NCI-H82 (cell line): ENCODE measurements around the gene SLC25A4.
"Not testable (repeated sequence)": the region's sequence is repeated elsewhere in the genome, so short reads cannot be mapped to it uniquely, and the experiment has no call there.

Experiments
- DNase-seq: peaks from one replicate; lab custom pipeline; 2025; lab: John Stamatoyannopoulos, UW

Gene SLC25A4

DNA sequence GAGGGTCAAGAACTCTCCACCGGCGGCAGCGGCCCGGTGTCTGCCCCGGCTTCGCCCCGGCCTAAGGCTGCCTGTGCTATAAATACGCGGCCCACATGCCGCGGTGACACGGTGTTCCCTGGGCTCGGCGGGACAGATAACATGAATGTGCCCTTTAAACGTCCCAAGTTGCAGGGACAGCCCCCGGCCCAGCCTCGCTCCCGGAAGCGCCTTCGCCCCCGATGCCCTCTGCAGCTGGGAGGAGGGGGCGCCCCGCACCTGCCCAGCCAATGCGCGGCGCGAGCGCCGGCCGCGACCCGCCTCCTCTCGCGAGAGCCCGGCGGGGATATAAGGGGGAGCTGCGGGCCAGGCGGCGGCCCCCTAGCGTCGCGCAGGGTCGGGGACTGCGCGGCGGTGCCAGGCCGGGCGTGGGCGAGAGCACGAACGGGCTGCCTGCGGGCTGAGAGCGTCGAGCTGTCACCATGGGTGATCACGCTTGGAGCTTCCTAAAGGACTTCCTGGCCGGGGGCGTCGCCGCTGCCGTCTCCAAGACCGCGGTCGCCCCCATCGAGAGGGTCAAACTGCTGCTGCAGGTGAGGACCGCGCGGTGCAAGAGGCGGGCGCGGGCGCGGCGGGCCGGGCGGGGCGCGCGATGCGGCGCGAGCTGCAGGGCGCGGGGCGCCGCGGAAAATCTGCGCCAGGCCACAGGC, at the start of gene SLC25A4:
Gene SLC25A4, plus strand, starts transcription at position 355 of the 689 bp plus-strand sequence. Its CDS starts 107 bp downstream, at position 462.
- peak; percentile 86 for DNase-seq

DNA sequence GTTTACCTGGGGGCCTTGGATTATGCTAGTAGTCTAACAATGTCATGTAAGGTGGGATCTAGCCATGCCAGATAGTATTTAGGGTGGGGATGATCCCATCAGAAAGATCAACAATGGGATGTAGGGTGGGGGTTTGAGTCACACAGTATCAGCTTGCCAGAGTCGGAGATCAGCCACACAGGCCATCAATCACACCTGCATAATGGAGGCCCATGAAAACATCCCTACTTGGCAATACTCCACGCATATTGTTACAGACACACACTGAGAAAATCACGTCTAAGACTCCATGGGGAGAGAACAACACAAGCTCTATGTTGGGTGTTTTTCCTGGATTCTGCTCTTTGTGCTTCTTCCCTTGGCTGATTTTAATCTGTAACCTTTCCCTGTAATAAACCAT, 49.5 kb upstream of the SLC25A4 start:
- DNase-seq: peak; percentile 17

DNA sequence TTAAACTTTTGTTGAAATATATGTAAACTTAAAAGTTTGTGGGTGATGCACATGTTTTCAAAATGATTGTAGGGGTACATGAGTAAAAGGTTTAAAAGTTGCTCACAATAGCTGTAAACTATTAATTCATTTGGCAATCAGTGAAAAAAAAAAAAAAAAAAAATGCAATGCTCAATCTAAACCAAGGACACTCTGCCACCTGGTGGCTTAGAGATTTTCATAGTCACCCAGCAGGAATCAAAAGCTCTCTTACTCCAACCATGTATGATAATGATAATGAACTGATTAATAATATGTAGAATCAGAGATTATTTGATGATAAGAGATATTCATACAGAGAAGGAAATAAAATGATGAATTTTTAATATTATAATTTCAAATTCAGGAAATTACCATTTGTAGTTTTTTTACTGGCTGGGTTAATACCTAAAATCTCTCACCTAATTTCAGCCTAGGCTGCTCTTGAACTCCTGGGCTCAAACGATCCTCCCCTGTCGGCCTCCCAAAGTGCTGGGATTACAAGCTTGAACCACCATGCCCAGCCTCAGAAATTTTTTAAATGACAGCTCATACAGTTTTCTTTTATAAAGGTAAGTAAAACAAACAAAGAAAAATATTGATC, 46.9 kb upstream of the SLC25A4 start:
- DNase-seq: peak; percentile 60

- no peak for DNase-seq
These were observed 44.6 kb upstream of the SLC25A4 start for GRCh38 chr4:185098474-185098873.

DNA sequence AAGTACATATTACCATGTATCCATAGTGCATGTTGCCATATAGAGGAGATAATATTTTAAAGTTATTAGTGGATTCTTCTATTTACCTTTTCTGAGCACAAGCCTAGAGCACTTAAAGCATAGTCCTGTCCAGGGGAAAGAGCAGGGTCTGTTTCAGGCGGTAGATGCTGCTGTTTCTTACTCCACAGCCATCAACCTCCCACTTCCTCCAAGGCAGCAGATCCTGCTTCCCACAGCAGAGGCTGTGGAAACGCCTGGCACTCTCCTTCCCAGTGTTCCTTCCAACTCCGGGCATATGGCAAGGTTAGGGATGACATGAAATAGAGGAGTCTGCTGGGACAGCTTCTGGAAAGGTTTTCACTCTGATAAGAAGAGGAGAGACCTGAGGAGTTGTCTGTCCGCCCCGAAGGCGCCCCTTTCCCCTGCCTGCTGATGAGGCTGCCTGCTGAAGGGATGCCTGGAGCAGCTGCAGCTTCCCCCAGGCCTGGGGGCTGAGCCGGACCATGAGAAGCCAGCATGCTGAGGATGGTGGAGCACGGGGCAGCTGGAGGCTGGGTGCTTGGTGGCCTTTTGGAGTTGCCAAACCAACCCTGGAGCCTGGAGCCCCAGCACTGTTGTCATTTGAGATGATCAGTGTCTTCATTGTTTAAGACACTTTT, 43.9 kb upstream of the SLC25A4 start:
- DNase-seq: no peak

DNA sequence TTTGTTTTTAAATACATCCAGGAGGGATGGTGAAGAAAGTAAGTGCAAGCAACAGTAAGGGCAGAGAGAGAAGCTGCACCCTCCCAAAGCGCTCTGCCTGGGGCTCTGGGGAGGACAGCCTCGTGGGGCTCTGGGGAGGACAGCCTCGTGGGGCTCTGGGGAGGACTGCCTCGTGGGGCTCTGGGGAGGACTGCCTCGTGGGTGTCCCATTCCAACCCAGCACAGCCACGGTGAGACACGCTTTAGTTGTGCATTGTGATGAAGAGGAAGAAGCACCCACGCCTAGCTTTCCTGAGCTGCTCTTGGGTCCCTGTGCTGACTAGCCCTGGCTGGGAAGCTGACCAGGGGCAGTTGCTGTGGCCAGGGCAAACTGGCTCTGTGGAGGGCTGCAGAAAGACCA, 43.1 kb upstream of the SLC25A4 start:
- no peak for DNase-seq

DNA sequence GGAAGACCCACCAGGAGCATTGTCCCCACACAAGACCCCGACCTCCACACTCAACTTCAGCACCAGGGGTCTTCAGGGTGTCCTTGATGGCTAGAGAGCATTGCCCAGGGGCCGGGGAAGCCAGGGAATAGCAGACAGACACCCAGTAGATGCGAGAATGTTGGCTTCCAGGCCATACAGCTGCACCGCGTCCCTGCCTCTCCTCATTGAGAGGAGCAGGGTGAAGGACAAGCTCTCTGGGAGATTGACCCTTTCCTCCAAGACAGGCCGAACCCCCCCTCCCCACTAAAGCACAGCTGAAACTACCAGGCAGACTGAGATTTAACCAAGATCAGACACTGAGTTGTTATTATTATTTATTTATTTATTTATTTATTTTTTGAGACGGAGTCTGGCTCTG, 42.6 kb upstream of the SLC25A4 start:
- DNase-seq: no peak

DNA sequence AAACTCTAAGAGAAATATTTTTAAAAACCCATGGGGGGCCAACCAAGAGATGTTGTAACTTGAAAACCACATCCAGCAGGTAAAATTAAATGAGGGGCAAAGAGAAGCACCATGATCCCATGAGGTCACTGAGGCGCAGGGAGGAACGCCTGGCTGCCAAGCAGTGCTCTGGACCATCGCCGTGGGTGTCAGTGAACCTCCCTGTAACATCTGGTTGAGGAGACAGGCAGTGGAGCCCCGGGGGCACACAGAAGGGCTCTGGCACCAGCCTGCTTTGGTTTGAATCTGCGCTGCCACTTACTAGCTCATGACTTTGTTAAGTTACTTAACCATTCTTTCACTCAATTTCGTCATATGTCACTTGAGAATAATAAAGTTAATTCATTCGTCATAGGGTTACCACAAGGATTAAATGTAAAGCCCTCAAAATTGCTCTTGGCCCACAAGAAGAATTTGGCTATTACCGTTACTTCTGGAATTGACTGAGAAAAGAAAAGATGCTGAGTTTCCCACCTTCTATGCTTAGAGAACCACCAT, 41.6 kb upstream of the SLC25A4 start:
- no peak for DNase-seq

DNA sequence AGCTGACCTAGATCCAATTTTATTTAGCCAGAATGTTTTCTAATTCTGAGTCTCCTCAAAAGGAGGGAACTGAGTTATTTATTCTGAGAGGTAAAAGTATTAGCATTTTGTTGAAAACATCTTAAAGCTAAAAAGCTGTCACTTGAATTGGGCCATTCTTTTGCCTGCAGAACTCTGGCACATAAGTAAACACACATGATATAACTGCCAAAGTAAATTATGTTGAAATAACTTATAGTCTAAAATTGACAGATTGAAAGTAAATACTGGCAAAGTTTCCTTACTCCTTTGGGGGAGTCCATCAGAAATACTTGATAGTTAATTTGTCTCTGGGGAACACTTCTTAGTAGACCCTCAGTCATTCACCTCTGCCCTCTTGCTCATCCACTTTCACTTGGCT, 38.3 kb upstream of the SLC25A4 start:
- no peak for DNase-seq

DNA sequence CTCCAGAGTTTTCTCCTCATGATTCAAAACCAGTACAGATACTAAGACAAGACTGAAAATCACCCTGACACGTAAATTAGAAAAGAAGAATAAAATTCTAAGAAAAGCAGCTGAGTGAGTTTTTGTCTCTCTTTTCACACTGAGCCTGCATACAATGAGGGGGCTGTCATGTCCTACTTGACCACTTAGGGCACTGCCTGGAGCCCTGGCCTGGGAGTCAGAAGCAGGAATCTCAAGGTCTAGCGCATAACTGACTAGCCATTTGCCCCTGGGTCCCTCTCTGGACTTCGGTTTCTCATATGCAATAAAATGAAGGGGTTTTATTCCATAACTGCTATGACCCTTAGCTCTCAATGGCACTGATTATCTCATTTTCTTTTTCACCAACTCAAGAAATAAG, 36.7 kb upstream of the SLC25A4 start:
- no peak for DNase-seq

DNA sequence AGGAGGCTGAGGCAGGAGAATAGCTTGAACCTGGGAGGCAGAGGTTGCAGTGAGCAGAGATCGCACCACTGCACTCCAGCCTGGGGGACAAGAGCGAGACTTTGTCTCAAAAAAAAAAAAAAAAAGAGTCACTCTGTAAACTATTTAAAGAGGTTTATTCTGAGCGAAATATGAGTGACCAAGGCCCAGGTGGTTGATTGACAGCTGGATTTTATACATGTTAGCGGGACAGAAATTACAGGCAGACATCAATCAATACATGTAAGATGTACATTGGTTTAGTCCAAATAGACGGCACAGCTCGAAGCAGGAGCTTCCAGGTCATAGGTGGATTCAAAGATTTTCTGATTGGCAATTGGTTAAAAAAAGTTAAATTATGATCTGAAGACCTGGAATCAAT, 35.5 kb upstream of the SLC25A4 start:
- not testable (repeated sequence) for DNase-seq

DNA sequence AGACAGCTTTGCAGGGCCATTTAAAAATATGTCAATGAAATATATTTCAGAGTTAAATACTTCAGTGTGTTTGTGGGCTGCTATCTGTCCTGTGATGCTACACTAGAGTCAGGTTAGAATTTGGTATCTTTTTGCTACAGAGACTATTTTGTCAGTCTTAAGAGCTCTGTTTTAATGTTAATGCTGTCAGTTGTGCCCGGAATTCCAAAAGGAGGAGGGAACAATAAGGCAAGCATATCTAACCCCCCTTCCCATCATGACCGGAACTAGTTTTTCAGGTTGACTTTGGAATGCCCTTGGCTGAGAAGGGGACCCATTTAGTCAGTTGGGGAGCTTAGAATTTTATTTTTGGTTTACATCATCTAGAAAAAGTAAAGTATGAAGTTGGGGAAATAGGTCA, 34.9 kb upstream of the SLC25A4 start:
- no peak for DNase-seq

DNA sequence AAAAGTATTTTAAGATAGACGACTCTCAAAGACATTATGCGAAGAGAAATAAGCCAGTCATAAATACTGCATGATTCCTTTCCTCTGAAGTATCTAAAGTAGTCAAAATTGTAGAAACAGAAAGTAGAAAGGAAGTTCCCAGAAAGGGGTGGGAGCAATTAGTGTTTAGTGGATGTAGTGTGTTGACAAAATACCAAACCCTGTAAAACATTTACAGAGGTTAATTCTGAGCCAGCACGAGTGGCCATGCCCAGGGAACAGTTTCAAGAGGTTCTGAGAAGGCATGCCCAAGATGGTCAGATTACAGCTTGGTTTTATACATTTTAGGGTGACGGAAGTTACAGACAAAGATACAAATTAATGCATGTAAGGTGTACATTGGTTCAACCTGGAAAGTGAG, 34.4 kb upstream of the SLC25A4 start:
- DNase-seq: no peak

- no peak for DNase-seq
These were observed 33.3 kb upstream of the SLC25A4 start for GRCh38 chr4:185109736-185110135.

DNA sequence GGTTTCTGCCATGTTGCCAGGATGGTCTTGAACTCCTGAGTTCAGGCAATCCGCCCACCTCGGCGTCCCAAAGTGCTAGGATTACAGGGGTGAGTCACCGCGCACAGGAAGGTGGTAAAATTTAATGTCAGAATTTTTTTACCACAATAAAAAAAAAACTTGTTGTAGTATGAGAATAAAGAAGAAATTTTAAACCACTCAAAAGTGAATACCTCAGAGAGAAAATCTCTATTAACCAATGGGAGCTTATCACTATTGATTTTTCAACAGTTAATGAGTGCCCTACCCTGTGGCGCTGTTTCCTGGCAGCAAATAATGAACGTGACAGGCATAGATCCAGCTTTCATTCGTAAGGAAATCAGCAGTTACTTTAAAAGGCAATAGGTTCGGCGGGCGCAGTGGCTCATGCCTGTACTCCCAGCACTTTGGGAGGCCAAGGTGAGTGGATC, 32.7 kb upstream of the SLC25A4 start:
- DNase-seq: no peak

GRCh38 chr4:185112104-185112503, 31.0 kb upstream of the SLC25A4 start:
- no peak for DNase-seq

- DNase-seq: no peak
These were observed 29.7 kb upstream of the SLC25A4 start for GRCh38 chr4:185113340-185113739.

GRCh38 chr4:185115827-185116232, 27.2 kb upstream of the SLC25A4 start:
- peak; percentile 95 for DNase-seq

- peak; percentile 12 for DNase-seq
These were observed 25.6 kb upstream of the SLC25A4 start for GRCh38 chr4:185117300-185117934.

DNA sequence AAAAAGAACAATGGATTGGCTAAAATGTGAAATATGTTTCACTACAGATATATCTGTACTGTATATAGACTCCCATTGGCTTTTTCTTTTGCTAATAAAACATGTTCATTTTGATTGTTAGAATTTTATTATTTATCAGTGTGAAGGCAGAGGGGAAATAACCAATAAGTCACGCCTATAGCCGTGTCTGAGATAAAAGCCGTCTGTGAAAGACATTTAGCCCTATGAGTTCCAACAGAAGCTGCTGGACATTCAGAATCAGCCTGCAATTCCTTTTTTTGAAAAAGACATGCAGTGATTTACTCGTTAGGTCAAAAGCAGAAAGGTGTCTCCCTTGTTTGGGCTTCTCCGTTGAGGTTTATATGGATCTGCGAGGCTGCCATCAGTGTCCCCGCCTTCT, 24.2 kb upstream of the SLC25A4 start:
- DNase-seq: no peak

DNA sequence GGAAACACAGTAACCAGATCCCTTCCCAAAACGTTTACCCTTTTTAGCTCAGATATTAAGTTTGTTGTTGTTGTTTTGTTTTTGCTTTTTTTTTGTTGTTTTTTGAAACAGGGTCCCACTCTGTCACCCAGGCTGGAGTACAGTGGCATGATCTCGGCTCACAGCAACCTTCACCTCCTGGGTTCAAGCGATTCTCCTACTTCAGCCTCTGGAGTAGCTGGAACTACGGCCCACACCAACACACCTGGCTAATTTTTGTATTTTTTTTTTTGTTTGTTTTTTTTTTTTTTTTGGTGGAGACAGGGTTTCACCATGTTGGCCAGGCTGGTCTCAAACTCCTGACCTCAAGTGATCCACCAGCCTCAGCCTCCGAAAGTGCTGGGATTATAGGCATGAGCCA, 23.6 kb upstream of the SLC25A4 start:
- DNase-seq: not testable (repeated sequence)

- no peak for DNase-seq
These were observed 23.0 kb upstream of the SLC25A4 start for GRCh38 chr4:185119927-185120630.
